A673 (cell line): ENCODE measurements around the gene AARS1. TPM values are rescaled to one million over a fixed set of nuclear protein-coding genes. Genes with fewer than 3 reads are reported as not detected.
"Not testable (repeated sequence)": the region's sequence is repeated elsewhere in the genome, so short reads cannot be mapped to it uniquely, and the experiment has no call there.

ENCODE experiments used
- Bru-seq: library from RNA; stranded (reverse); fragments of 400-500 nt; gene quantifications from one replicate; lab custom pipeline; 2021; lab: Mats Ljungman, UMichigan
- BruChase-seq, 2 experiments: library from RNA; stranded (reverse); fragments of 400-500 nt; gene quantifications; one replicate each; lab custom pipeline; 2021; lab: Mats Ljungman, UMichigan
- BruUV-seq: library from RNA; stranded (reverse); fragments of 400-500 nt; replicated peaks from 2 replicates; lab custom pipeline; 2021; lab: Mats Ljungman, UMichigan
- CTCF ChIA-PET: fragments of 300-600 bp; sonication (Branson Sonifier 250); formaldehyde crosslinking; loops from one replicate; lab custom pipeline; 2022; ENCODE audit warnings: antibody characterized with exemption; lab: Charles Lee
- POLR2A ChIA-PET: fragments of 300-600 bp; sonication (Branson Sonifier 250); formaldehyde crosslinking; loops from one replicate; lab custom pipeline; 2022; ENCODE audit warnings: antibody characterized with exemption; ENCODE audit not compliant: low non-redundant PET; lab: Charles Lee
- DNase-seq: peaks from one replicate; pipeline ENCODE4 v3.0.0-alpha.2; 2015; ENCODE audit warnings: low spot score
- H3K27ac ChIP-seq: fragments of 200-600 bp; sonication (generic); 2 replicates; pipeline ENCODE4 v1.5.1; 2016; ENCODE audit warnings: mixed run types, low read depth, mild to moderate bottlenecking, mixed read lengths, antibody characterized with exemption, low read length; ENCODE audit not compliant: poor library complexity, severe bottlenecking
- H3K27me3 ChIP-seq: fragments of 200-600 bp; sonication (generic); replicated peaks from 2 replicates; pipeline ENCODE4 v1.6.1; 2017; ENCODE audit warnings: mixed run types, low read depth, mild to moderate bottlenecking, mixed read lengths, antibody characterized with exemption, low read length; ENCODE audit not compliant: insufficient read depth, poor library complexity
- H3K36me3 ChIP-seq: fragments of 200-600 bp; sonication (generic); 2 replicates; pipeline ENCODE4 v1.6.1; 2016; ENCODE audit warnings: mixed run types, mild to moderate bottlenecking, mixed read lengths, antibody characterized with exemption, low read length; ENCODE audit not compliant: insufficient read depth, poor library complexity, severe bottlenecking
- H3K4me1 ChIP-seq: fragments of 200-600 bp; sonication (generic); 2 replicates; pipeline ENCODE4 v1.6.1; 2017; ENCODE audit warnings: mixed run types, mild to moderate bottlenecking, mixed read lengths, antibody characterized with exemption, low read length; ENCODE audit not compliant: insufficient read depth, poor library complexity, severe bottlenecking
- H3K4me3 ChIP-seq: fragments of 200-600 bp; sonication (generic); 2 replicates; pipeline ENCODE4 v1.5.1; 2016; ENCODE audit warnings: low read depth, mixed run types, mild to moderate bottlenecking, mixed read lengths, low read length; ENCODE audit not compliant: poor library complexity, severe bottlenecking
- H3K9me3 ChIP-seq: fragments of 200-600 bp; sonication (generic); 2 replicates; pipeline ENCODE4 v1.6.1; 2016; ENCODE audit warnings: mixed run types, low read depth, mild to moderate bottlenecking, mixed read lengths, antibody characterized with exemption, low read length; ENCODE audit not compliant: poor library complexity, severe bottlenecking
- EZH2 ChIP-seq: fragments of 200-600 bp; sonication (generic); IDR thresholded peaks from 2 replicates; pipeline ENCODE4 v1.6.1; 2017; ENCODE audit warnings: borderline replicate concordance, low read depth, mild to moderate bottlenecking, mixed read lengths, antibody characterized with exemption, low read length; ENCODE audit not compliant: poor library complexity, severe bottlenecking
- intact Hi-C: fragments of 100-400 bp; cut with micrococcal nuclease; formaldehyde crosslinking; loops from one replicate; pipeline ENCODE4 v1.10.0; 2022; ENCODE audit not compliant: unreplicated experiment
- long read RNA-seq: library from polyadenylated mRNA; stranded (forward); transcript quantifications from one replicate; pipeline ENCODE4 v2.0.0, GENCODE V29; 2022
- total RNA-seq: library from RNA; stranded (reverse); gene quantifications from 2 replicates; pipeline ENCODE4 v1.2.3, GENCODE V29; 2021
- TF ChIP-seq, protein P1 (sequence below): fragments of 300-800, 200-600 bp; sonication (generic); conservative IDR thresholded peaks from 2 replicates; pipeline ENCODE4 v1.5.1; 2017; ENCODE audit warnings: low read depth, mild to moderate bottlenecking, antibody characterized with exemption, low read length, moderate library complexity, mixed read lengths

AARS1 gene
- 234 and 270 TPM in 2 replicates for total RNA-seq
- percentile 84 among the genes with signal in this experiment for Bru-seq, nascent RNA
- percentile 89 among the genes with signal in this experiment for BruChase-seq, experiment 1, labeled RNA remaining after a 2-hour chase
- percentile 95 among the genes with signal in this experiment for BruChase-seq, experiment 2, labeled RNA remaining after a 6-hour chase
- long read RNA-seq, transcript AARS-201 (21 exons, 3,477 nt) = major isoform, 566 of 724 reads
- long read RNA-seq, partial matches to known transcripts = 89 of 724 reads
- long read RNA-seq, other reads (novel, unspliced or antisense) = 69 of 724 reads

DNA sequence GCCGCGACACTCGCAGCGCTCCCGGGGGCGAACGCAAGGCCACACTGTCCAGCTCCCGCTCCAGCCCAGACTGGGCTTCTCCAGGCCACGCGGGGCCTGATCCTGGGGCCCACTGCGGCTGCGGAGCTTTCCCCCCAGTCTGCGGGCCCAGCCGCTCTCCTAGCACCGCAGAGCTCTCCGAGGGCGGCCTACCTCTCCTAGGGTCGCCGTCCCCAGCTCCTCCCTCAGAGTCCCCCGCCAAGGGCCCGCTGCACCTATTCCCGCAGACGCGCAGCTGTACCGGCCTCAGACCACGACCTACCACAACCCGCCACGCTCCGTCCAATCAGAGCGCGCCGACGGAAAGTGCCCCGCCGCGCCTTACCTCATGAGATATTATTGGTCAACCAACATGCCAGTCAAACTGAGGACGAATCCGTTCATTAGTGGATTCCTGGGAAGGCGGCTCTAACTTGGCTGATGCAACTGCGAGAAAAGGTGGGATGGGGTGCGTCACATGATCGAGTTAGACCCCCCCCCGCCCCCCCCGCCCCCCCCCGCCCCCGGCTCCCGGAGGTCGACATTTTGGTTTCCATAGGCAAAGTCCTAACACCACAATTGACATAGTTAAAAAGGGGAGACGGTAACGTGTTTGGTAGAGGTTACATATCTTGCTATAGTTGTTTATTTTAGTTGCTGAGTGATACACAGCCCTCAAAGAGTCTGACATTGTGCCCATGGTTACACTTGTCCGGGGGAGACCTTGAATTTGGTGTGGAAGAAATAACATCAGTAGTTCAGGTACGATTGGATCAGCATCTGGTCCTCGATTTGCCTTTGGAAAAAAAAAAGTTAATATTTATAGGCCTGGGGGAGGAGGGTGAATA, at the start of gene AARS1:
Gene AARS1 (minus strand): TSS at position 278 of the 866 bp plus-strand sequence. CDS start 6,743 bp downstream, outside the sequence.
- BruUV-seq = TSS peak; percentile 71

DNA sequence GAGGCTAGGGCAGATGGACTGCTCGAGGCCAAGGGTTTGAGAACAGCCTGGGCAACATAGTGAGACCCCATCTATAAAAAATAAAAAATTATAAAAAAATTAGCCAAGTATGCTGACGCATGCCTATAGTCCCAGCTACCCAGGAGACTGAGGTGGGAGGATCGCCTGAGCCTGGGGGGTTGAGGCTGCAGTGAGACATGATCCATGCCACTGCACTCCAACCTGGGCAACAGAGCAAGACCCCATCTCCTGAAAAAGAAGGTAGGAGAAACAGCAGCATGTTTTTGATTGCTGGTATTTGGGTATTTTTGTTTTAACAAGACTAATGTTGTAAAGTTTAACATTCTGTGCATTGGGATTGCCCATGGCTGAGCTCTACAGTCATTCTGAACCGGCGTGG, 48.5 kb upstream of the AARS1 start:
- intact Hi-C loops = no loop called here
- Histone ChIP-seq H3K4me3 (no peak overlapping the region), H3K36me3 (peaks cover 9% of the 10 kb centered on the region), H3K9me3 (no peaks in the 10 kb centered on the region), H3K27me3 (no peaks in the 10 kb centered on the region), H3K4me1 (no peaks in the 10 kb centered on the region), H3K27ac (no peak overlapping the region)
- ChIA-PET POLR2A (no interaction called here), CTCF (no interaction called here)
- TF ChIP-seq EZH2 = no peak
- TF ChIP-seq, protein P1, sequence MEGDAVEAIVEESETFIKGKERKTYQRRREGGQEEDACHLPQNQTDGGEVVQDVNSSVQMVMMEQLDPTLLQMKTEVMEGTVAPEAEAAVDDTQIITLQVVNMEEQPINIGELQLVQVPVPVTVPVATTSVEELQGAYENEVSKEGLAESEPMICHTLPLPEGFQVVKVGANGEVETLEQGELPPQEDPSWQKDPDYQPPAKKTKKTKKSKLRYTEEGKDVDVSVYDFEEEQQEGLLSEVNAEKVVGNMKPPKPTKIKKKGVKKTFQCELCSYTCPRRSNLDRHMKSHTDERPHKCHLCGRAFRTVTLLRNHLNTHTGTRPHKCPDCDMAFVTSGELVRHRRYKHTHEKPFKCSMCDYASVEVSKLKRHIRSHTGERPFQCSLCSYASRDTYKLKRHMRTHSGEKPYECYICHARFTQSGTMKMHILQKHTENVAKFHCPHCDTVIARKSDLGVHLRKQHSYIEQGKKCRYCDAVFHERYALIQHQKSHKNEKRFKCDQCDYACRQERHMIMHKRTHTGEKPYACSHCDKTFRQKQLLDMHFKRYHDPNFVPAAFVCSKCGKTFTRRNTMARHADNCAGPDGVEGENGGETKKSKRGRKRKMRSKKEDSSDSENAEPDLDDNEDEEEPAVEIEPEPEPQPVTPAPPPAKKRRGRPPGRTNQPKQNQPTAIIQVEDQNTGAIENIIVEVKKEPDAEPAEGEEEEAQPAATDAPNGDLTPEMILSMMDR = no peak
- no peak for DNase-seq
- no TSS peak for BruUV-seq

More for the DNA sequence above, at the start of gene AARS1:
- H3K4me1 ChIP-seq = peaks cover 11% of the 10 kb centered on the region
- H3K27ac ChIP-seq = peak within 1 kb of the TSS; percentile 100
- peaks cover 18% of the 10 kb centered on the region for H3K36me3 ChIP-seq
- CTCF ChIA-PET = interaction anchor here (0.5 to 1.1 kb wide), 3 partner anchors 21 to 494 kb away, joined by 3 to 6 read pairs (median 4); no protein-coding TSS in a partner anchor
- intact Hi-C loops = loop anchor here (5.0 kb wide), 1 partner anchor 233 kb away; the partner anchor contains the start of genes COG4 and SF3B3
- H3K27me3 ChIP-seq = no peaks in the 10 kb centered on the region
- H3K9me3 ChIP-seq = no peaks in the 10 kb centered on the region
- DNase-seq = peak; percentile 100
- POLR2A ChIA-PET = interaction anchor here (0.6 to 1.3 kb wide), 2 partner anchors 10 to 238 kb away, joined by 3 to 7 read pairs; partner anchors contain the start of gene DDX19B
- TF ChIP-seq, protein P1 = no peak
- TF ChIP-seq EZH2 = no peak
- H3K4me3 ChIP-seq = peak within 1 kb of the TSS; percentile 89

DNA sequence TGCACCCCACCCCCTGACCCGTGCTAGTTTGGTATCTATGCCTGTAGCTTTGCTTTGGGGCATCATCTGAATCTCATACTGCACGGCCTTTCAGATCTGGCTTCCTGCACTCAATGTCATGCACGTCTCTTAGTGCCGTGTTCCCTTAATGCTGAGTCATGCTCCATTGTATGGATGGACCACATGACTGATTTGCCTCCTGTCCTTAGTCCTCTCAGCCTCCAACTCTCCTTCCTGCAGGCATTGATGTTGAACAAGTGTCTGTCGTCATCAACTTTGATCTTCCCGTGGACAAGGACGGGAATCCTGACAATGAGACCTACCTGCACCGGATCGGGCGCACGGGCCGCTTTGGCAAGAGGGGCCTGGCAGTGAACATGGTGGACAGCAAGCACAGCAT, 43.4 kb upstream of the AARS1 start:
- intact Hi-C loops = loop anchor here (2.0 kb wide), 1 partner anchor 320 kb away; no protein-coding TSS in a partner anchor
- CTCF ChIA-PET, H3K36me3 ChIP-seq, H3K27me3 ChIP-seq, H3K9me3 ChIP-seq, H3K27ac ChIP-seq, BruUV-seq, H3K4me3 ChIP-seq, POLR2A ChIA-PET, H3K4me1 ChIP-seq: not testable (repeated sequence)
- DNase-seq = peak; percentile 30
